DMS79 treated with DMSO at 0.1 percent for 48 hours (cell line): Measurements from ENCODE around the gene CA5A.
"Not testable (repeated sequence)": the region's sequence is repeated elsewhere in the genome, so short reads cannot be mapped to it uniquely, and the experiment has no call there.

Source experiments
- DNase-seq: peaks from one replicate; lab custom pipeline; 2025; lab: John Stamatoyannopoulos, UW

CA5A gene

GRCh38 chr16:87947356-87948118 lies 11.2 kb upstream of the CA5A start:
- no peak for DNase-seq

DNA sequence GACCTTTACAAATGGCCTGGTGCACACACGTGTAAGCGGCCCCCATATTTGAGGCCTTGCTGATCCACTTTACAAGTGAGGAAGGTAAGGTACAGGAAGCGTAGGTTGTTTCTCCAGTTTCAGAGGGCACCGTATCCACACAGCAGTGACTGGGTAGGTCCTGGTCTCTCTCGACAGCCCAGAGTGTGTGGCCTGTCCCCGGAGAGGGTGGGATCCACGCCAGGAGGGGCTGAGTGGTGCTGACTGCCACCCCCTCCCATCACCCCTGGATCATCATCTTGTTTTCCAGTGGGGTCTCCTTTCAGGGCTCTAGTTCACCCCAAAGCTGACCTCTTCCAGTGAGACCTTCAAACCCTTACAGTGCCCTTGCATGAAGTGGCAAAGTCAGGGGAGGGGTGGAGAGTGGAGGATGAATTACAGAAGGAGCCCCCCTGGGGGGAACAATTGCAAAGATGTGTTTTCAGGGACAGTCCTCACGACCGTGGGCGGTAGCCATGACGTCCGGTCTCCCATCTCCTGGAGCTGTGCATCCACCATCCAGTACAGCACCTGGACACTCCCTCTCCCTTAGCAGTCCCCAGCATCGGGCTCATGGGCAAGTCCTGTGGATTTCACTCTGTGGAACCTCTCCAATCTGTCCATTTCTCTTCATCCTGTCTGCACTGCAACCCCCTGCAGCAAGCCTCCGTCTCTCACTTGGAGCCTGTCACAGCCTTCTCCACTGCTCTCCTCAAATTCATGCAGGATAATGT lies 10.4 kb upstream of the CA5A start:
- DNase-seq = no peak

DNA sequence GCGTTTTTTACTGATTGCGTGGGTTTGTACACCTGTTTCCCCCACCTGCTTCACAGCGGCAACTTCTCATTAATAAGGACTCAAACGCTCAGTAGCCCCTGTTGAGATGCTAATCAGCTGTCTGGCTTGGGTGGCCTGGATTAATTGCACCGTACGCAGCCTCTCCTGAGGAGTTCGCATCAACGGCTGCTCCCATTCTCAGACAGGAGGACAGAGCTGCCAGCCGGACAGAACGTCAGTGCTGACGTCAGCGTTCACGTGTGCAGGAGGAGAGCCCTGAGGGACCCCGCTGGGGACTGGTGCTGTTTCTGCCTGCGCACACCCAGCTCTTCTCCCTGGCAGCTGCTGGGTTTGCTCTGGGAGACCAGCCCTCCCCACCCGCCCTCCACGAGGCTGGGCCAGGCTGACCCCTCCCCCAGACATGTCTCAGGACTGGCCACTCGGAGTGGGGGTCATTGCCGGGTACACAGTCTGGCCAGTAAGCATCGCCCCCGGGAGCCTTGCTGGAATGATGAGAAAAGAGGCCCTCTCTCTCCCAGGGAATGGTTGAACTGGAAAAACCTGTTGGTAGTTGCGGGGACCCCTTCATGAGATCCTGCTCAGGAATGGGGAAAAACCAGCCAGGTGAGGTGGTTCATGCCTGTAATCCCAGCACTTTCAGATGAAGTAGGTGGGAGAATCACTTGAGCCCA lies 9.2 kb upstream of the CA5A start:
- DNase-seq = peak; percentile 74

- no peak for DNase-seq
These were observed 6.4 kb upstream of the CA5A start for GRCh38 chr16:87942680-87943079.

GRCh38 chr16:87939562-87940423 lies 3.5 kb upstream of the CA5A start:
- DNase-seq = no peak

DNA sequence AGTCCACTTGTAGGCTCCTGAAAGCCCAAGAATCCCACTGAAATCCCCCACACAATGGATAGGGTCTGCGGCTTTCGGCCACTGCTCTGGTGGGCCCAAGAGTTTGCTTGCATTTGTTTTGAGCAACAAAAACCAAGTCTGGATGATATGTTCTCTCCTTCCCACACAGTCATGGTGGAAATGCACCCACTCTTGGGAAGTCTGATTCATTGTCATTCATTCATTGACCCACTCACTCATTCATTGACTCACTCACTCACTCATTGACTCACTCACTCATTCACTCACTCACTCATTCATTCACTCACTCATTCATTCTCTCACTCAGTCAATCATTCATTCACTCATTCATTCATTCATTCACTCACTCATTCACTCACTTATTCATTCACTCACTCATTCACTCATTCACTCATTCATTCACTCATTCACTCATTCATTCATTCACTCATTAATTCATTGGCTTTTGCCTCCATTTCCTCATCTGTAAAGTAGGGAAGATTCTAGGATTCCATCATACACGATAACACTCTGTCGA lies 2.2 kb upstream of the CA5A start:
- no peak for DNase-seq

GRCh38 chr16:87937231-87937542 lies 858 bp upstream of the CA5A start:
- DNase-seq = not testable (repeated sequence)

- DNase-seq = not testable (repeated sequence)
These were observed 334 bp downstream of the CA5A start for GRCh38 chr16:87936016-87936374.

DNA sequence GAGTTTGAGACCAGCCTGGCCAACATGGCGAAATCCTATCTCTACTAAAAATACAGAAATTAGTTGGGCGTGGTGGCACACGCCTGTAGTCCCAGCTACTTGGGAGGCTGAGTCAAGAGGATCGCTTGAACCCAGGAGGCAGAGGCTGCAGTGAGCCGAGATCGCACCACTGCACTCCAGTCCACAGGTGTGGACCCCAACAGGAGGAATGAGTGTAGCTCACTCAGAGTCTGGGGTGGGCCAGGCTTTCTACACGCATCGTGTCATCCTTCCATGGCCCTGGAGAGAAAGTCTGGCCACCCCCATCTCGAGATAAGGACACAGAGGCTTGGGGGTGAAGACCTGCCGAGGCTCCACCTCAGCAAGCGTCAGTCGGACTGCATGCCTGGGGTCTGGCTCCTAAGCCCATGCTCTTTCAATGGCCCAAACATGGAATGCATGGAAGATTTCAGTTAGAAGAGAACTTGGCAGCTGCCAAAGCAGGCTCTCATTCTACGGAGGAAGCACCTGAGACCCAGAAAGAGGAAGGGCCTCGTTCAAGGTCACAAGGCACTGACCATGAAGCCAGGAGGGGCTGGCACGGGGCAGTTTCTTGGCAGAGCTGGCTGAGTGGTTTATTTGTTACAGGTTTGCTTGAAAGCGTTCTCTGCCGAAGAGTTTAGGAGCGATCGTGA lies 1.4 kb downstream of the CA5A start:
- not testable (repeated sequence) for DNase-seq

- DNase-seq = no peak
These were observed 3.2 kb downstream of the CA5A start for GRCh38 chr16:87933140-87933495.

DNA sequence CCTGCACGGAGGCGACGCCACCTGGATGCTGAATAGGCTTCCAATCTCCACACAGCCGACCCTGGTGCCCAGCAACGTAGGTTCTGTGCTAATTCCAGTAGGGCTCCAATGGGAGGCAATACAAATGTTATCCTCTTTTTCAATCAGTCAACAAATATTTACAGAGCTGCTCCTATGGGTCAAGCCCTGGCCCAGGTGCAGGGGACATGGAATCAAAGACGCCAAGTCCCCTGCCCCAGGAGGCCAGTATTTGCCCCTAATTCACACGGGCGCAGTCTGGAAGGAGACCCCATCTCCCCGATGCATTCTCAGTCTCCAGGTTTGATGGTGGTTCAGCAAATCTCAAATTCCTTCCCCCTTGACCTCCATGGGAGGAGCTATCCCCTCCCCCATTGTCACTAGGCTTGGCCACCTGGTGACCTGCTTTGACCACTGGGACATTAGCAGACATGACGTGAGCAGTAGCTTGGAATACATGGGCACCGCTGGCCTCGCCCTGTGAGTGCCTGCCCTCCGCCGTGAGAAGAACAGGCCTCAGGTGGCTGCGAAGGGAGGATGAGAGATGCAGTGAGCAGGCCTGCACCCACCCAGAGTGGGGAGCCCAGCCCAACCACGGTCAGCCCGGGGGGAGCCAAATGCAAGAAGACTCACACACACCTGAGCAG lies 3.7 kb downstream of the CA5A start:
- not testable (repeated sequence) for DNase-seq

DNA sequence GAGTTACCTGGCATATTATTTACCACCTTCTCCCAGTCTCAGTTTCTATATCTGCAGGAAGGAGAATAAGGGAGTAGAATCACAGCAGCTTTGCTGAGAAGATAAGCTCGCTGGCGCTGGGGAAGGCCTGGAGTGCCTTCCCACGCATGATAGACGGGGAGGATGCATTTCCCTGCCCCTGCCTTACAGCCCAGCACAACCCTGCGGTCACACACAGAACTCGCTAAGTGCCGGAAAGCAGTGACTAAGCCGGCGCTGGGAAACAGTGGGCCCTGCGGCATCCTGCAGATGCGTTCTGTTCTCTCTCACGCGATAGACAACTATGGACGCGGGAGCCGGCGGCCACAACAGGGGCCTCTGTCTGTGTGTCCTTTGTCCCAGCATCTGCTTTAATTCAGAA lies 4.8 kb downstream of the CA5A start:
- no peak for DNase-seq

GRCh38 chr16:87930456-87930855 lies 5.9 kb downstream of the CA5A start:
- DNase-seq = no peak

DNA sequence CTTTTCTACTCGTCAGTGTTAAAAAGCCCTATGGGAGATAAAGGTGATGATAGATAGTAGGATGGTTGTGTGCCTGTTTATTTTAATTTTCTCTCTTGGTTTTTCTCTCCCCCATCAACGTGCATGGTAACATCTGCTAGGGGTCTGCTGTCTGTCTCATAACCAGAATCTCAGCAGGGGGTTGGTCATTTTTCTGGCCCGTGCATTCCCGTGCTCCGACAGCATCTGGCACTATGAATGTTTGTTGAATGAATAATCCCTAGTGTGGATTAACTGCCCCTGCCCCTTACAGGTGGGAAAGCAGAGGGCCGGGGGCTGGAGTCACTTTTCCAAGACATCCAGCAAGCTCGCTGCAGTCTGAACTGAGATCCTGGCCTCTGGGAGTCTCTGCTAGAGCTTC lies 6.3 kb downstream of the CA5A start:
- no peak for DNase-seq

DNA sequence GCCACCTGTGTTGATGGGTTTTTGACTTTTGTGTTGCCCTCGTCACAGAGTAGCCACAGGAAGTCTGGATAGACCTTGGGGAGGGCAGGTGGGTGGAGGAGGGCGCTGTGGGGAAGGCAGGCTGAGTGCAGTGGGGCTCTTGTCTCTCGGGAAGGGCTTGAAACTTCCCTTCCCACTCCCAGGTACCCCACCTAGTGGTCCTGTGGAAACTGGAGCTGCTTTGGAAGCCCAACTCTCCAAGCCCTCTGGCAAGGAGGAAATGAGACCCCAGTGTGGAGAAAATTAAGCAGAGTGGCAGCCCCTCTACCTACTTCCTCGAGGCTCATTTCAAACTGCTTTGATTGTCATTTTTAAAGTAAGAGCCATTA lies 9.2 kb downstream of the CA5A start:
- DNase-seq = no peak

DNA sequence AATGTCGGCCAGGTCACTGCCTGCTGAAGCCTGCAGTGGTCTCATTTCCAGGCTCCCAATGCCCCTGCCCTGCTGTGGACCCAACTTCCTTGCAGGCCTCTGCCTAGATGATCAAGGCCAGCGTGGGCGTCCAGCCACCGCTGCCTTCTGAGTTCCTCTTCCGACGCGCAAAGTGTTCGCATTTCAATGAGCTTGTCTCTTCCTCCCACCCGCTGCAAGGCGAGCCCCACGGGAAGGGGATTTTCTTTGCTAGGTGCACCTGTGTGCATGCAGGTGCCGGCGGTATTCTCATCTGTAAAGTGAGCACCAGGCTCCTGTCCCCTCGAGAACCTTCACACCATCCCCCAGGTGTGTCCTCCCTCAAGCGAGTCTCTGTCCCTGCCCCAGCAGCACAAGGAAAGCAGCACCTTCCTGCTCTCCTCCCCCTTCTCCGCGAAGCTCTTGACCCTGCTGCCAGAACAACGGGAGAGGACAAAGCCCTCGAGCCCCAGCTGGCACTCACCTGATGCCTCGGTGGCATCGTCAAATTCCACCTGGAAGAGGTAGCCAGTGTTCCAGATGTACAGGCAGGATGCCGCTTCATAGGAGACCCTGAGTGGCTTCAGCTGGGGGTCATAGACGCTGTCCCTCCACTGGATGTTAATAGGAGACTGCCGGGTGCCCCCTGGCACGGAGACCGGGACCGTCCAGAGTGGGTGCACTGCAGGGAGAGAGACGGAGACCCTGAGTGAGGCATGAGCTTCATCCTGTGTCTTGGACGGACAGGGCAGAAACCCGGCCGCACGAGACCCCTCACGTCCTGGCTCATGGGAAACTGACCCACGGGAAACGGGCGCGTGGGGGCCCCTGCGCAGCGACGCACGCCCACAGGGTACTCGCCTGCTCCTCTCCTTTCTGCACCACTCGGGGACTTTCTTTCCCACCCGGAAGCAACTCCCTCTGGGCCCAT lies 9.8 kb downstream of the CA5A start:
- peak; percentile 48 for DNase-seq

- peak; percentile 88 for DNase-seq
These were observed 11.3 kb downstream of the CA5A start for GRCh38 chr16:87924811-87925670.

- DNase-seq = peak; percentile 72
These were observed 12.1 kb downstream of the CA5A start for GRCh38 chr16:87924041-87924810.
